HepG2 (cell line): ENCODE measurements around the gene PARN. TPM values are rescaled to one million over a fixed set of nuclear protein-coding genes. Genes with fewer than 3 reads are reported as not detected.

Experiments
- CREB1 ChIP-seq, 2 experiments: fragments of 450-650 bp in 1 of 2; IDR thresholded peaks; 2 replicates each; pipeline ENCODE4 v1.6.1; 2016 to 2017; ENCODE audit warnings: control low read depth in 1 of 2, mild to moderate bottlenecking in 1 of 2, missing compliant biosample characterization in 1 of 2, missing genetic modification characterization in 1 of 2
- DMTF1 ChIP-seq: sonication (generic); formaldehyde crosslinking; IDR thresholded peaks from 2 replicates; pipeline ENCODE4 v1.4.0; 2020; ENCODE audit warnings: mild to moderate bottlenecking, missing genetic modification reagents
- GTF3A ChIP-seq: sonication (generic); formaldehyde crosslinking; conservative IDR thresholded peaks from 2 replicates; pipeline ENCODE4 v1.4.0; 2020; ENCODE audit warnings: mild to moderate bottlenecking, missing genetic modification reagents
- MLXIP ChIP-seq: sonication (generic); formaldehyde crosslinking; IDR thresholded peaks from 2 replicates; pipeline ENCODE4 v1.9.0; 2021; ENCODE audit warnings: missing genetic modification reagents, borderline replicate concordance
- NRL ChIP-seq: sonication (generic); formaldehyde crosslinking; IDR thresholded peaks from 2 replicates; pipeline ENCODE4 v1.5.0; 2020; ENCODE audit warnings: missing genetic modification reagents, mild to moderate bottlenecking, moderate library complexity, borderline replicate concordance
- RERE ChIP-seq: IDR thresholded peaks from 2 replicates; pipeline ENCODE4 v1.6.1; 2016; ENCODE audit warnings: low read depth, missing genetic modification reagents, missing compliant biosample characterization
- ZNF329 ChIP-seq: sonication (generic); formaldehyde crosslinking; IDR thresholded peaks from 2 replicates; pipeline ENCODE4 v1.9.0; 2021; ENCODE audit warnings: low read depth, mild to moderate bottlenecking, missing genetic modification reagents
- ZNF75D ChIP-seq: sonication (generic); formaldehyde crosslinking; IDR thresholded peaks from 2 replicates; pipeline ENCODE4 v1.8.1; 2023; ENCODE audit warnings: missing genetic modification reagents, mild to moderate bottlenecking, borderline replicate concordance
- ZNF777 ChIP-seq: sonication (generic); formaldehyde crosslinking; IDR thresholded peaks from 2 replicates; pipeline ENCODE4 v1.4.0; 2020; ENCODE audit warnings: missing genetic modification reagents
- polyA plus RNA-seq, 8 experiments: library from polyadenylated mRNA; depleted of rRNA in 3 of 8; stranded (reverse) in 7 of 8; unstranded in 1 of 8; fragments of >200 nt; fragmentation: Illumina TruSeq in 4 of 8; extraction: Trizol in 4 of 8; gene quantifications; 2 replicates each; pipeline versions ENCODE4 v1.2.1 to v1.2.3, GENCODE V29; 2011 to 2016; ENCODE audit warnings: low read depth in 4 of 8, missing spikeins in 1 of 8, mixed read lengths in 1 of 8; ENCODE audit not compliant: insufficient read depth in 1 of 8
- total RNA-seq, 5 experiments: library from RNA; depleted of rRNA; stranded (reverse); fragments of >200 nt; fragmentation: Illumina TruSeq; extraction: Trizol; gene quantifications; 2 replicates each; pipeline ENCODE4 v1.2.3, GENCODE V29; 2016; ENCODE audit warnings: low read depth in 1 of 5
- TF ChIP-seq, protein P1 (sequence below): sonication (generic); formaldehyde crosslinking; IDR thresholded peaks from 2 replicates; pipeline ENCODE4 v1.4.0; 2020; ENCODE audit warnings: missing genetic modification reagents
- TF ChIP-seq, protein P2 (sequence below): sonication (generic); formaldehyde crosslinking; IDR thresholded peaks from 2 replicates; pipeline ENCODE4 v1.5.0; 2020; ENCODE audit warnings: missing genetic modification reagents

The PARN gene
- total and polyA plus RNA-seq, 2 of the 13 experiments (the other 11 are each of a cell fraction or from before 2014, with no cell fraction given), result 13.3 to 47.6 TPM

DNA sequence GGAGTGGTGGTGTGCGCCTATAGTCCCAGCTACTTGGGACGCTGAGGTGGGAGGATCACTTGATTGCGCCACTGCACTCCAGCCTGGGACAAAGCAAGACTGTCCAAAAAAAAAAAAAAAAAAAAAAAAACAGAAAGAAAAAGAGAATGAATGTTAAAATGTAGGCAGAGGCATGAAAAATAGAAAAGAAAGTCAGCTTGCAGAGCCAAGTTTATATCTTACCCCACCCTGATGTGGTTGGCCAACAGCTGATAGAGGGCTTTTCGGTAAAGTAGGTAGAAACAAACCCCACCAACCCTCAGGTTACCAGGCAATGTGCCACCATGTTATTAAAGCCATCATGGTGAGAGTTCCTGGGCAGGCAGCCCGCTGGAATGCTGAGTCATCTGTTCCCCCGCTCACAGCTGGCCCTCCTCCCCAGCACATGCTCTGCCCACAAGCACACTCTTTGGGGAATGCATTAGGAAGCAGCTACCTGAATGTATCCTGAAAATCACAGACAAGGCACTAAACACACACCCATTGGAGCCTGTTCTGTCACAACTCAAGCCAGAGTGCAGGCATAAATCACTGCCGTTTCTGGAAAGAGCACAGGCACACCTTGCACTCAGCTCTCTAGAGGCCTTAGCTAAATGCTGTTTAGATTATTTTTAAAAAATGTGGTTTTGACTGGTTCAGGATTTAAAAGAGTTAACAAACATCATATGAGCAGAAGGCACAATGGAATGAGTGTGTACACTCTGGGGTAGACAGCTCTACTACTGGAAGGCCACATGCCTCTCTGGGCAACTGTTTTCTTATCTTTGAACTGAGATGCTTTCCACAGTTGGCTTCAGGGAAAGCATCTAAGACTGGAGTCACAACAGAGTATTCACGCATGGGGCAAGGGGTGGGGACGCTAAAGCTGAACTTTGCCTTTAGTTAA is 128.5 kb downstream of the PARN start (continued):
- TF ChIP-seq, protein P1, sequence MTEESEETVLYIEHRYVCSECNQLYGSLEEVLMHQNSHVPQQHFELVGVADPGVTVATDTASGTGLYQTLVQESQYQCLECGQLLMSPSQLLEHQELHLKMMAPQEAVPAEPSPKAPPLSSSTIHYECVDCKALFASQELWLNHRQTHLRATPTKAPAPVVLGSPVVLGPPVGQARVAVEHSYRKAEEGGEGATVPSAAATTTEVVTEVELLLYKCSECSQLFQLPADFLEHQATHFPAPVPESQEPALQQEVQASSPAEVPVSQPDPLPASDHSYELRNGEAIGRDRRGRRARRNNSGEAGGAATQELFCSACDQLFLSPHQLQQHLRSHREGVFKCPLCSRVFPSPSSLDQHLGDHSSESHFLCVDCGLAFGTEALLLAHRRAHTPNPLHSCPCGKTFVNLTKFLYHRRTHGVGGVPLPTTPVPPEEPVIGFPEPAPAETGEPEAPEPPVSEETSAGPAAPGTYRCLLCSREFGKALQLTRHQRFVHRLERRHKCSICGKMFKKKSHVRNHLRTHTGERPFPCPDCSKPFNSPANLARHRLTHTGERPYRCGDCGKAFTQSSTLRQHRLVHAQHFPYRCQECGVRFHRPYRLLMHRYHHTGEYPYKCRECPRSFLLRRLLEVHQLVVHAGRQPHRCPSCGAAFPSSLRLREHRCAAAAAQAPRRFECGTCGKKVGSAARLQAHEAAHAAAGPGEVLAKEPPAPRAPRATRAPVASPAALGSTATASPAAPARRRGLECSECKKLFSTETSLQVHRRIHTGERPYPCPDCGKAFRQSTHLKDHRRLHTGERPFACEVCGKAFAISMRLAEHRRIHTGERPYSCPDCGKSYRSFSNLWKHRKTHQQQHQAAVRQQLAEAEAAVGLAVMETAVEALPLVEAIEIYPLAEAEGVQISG (CRISPR knock-in tag), result peak; percentile 11; the same call in 1 of the 2 replicates
- TF ChIP-seq MLXIP (CRISPR knock-in tag) (no peak), NRL (CRISPR knock-in tag) (no peak), ZNF329 (CRISPR knock-in tag) (no peak), RERE (CRISPR knock-in tag) (no peak), GTF3A (CRISPR knock-in tag) (no peak), ZNF777 (no peak), ZNF75D (CRISPR knock-in tag) (no peak), CREB1 (IDR thresholded peaks at IDR 0.05) (no peak; the same call in 1 of the 2 replicates), CREB1 (CRISPR knock-in tag; IDR thresholded peaks at IDR 0.05) (peak; percentile 55; the same call in 1 of the 2 replicates), DMTF1 (CRISPR knock-in tag) (no peak)
- TF ChIP-seq, protein P2, sequence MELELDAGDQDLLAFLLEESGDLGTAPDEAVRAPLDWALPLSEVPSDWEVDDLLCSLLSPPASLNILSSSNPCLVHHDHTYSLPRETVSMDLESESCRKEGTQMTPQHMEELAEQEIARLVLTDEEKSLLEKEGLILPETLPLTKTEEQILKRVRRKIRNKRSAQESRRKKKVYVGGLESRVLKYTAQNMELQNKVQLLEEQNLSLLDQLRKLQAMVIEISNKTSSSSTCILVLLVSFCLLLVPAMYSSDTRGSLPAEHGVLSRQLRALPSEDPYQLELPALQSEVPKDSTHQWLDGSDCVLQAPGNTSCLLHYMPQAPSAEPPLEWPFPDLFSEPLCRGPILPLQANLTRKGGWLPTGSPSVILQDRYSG (CRISPR knock-in tag), result no peak
